Myocyte (in vitro differentiated cells): ENCODE results near the gene TIMM10. TPM values are rescaled to one million over a fixed set of nuclear protein-coding genes. Genes with fewer than 3 reads are reported as not detected.

Source experiments
- DNase-seq: peaks from one replicate; pipeline ENCODE4 v3.0.0-alpha.2; 2012; ENCODE audit warnings: low read depth
- total RNA-seq: library from RNA; depleted of rRNA; stranded (reverse); fragments of >200 nt; gene quantifications from 2 replicates; pipeline ENCODE4 v1.2.3, GENCODE V29; 2014

The TIMM10 gene
- total RNA-seq, 1 donor from 2014 or later, result 31.2 TPM

- no peak for DNase-seq
These were observed 46.3 kb downstream of the TIMM10 start for GRCh38 chr11:57484141-57484710.

- DNase-seq, result no peak
These were observed 47.0 kb downstream of the TIMM10 start for GRCh38 chr11:57483562-57483918.

- DNase-seq, result no peak
These were observed 47.6 kb downstream of the TIMM10 start for GRCh38 chr11:57482782-57483561.

- DNase-seq, result no peak
These were observed 48.4 kb downstream of the TIMM10 start for GRCh38 chr11:57481915-57482781.

- no peak for DNase-seq
These were observed 49.2 kb downstream of the TIMM10 start for GRCh38 chr11:57481315-57481714.

- no peak for DNase-seq
These were observed 50.0 kb downstream of the TIMM10 start for GRCh38 chr11:57480409-57481137.

- no peak for DNase-seq
These were observed 50.6 kb downstream of the TIMM10 start for GRCh38 chr11:57479911-57480310.

GRCh38 chr11:57479021-57479663 lies 51.4 kb downstream of the TIMM10 start:
- DNase-seq, result no peak

Other genes starting within 250 kb of the TIMM10 start
- 75.6 and 86.1 TPM in 2 replicates for gene TNKS1BP1, start 205.8 kb downstream of the TIMM10 start, total RNA-seq
- 81.9 and 90.8 TPM in 2 replicates for gene SSRP1, start 194.9 kb downstream of the TIMM10 start, total RNA-seq
- gene P2RX3, start 192.4 kb downstream of the TIMM10 start, total RNA-seq, result not detected in 2 replicates
- not detected in 2 replicates for gene PRG3, start 149.6 kb downstream of the TIMM10 start, total RNA-seq
- gene PRG2, start 140.1 kb downstream of the TIMM10 start, total RNA-seq, result not detected in 2 replicates
- 21.6 and 21.9 TPM in 2 replicates for gene SLC43A3, start 103.6 kb downstream of the TIMM10 start, total RNA-seq
- gene RTN4RL2, start 70.2 kb downstream of the TIMM10 start, total RNA-seq, result 0.53 and 0.94 TPM in 2 replicates
- 9.1 and 11.0 TPM in 2 replicates for gene SLC43A1, start 15.1 kb downstream of the TIMM10 start, total RNA-seq
- 0.16 and 0.21 TPM in 2 replicates for gene SMTNL1, start 6.8 kb upstream of the TIMM10 start, total RNA-seq
- gene UBE2L6, start 36.9 kb upstream of the TIMM10 start, total RNA-seq, result 31.1 and 36.8 TPM in 2 replicates
- gene SERPING1, start 66.9 kb upstream of the TIMM10 start, total RNA-seq, result 4.1 TPM in 2 replicates
- gene YPEL4, start 119.2 kb upstream of the TIMM10 start, total RNA-seq, result 1.2 and 2.2 TPM in 2 replicates
- 12.3 and 14.3 TPM in 2 replicates for gene CLP1, start 127.0 kb upstream of the TIMM10 start, total RNA-seq
- gene ZDHHC5, start 137.4 kb upstream of the TIMM10 start, total RNA-seq, result 42.8 and 47.4 TPM in 2 replicates
- gene MED19, start 181.5 kb upstream of the TIMM10 start, total RNA-seq, result 24.2 and 31.8 TPM in 2 replicates
- 61.8 and 76.4 TPM in 2 replicates for gene TMX2, start 181.8 kb upstream of the TIMM10 start, total RNA-seq
- gene SELENOH, start 210.7 kb upstream of the TIMM10 start, total RNA-seq, result 162 and 192 TPM in 2 replicates
- not detected in 2 replicates for gene BTBD18, start 221.1 kb upstream of the TIMM10 start, total RNA-seq
- gene CTNND1, start 231.0 kb upstream of the TIMM10 start, total RNA-seq, result 98.3 and 99.4 TPM in 2 replicates